ENCODE measurements around the gene TMEM266.

The TMEM266 gene

GRCh38 chr15:76117181-76117580, 57.4 kb downstream of the TMEM266 start:
- H3K4me3 ChIP-seq (replicated peaks in 1 of 2; ENCODE audit: low read depth in 2 of 2, low read length in 2 of 2), result no peak overlapping the region
- no peak for DNase-seq (ENCODE audit: low read depth in 2 of 2)
- TF ChIP-seq CTCF (IDR thresholded peaks at IDR 0.05; ENCODE audit: low read depth, low read length), result no peak

GRCh38 chr15:76118767-76119166, 59.0 kb downstream of the TMEM266 start:
- H3K4me3 ChIP-seq (replicated peaks in 1 of 2; ENCODE audit: low read depth in 2 of 2, low read length in 2 of 2), result no peak overlapping the region
- no peak for DNase-seq (ENCODE audit: low read depth in 2 of 2)
- TF ChIP-seq CTCF (IDR thresholded peaks at IDR 0.05; ENCODE audit: low read depth, low read length), result no peak

- H3K4me3 ChIP-seq (replicated peaks in 1 of 2; ENCODE audit: low read depth in 2 of 2, low read length in 2 of 2), result no peak overlapping the region
- DNase-seq (ENCODE audit: low read depth in 2 of 2), result no peak
- no peak for TF ChIP-seq CTCF (IDR thresholded peaks at IDR 0.05; ENCODE audit: low read depth, low read length)
These were observed 63.2 kb downstream of the TMEM266 start for GRCh38 chr15:76123031-76123430.

GRCh38 chr15:76127169-76127568, 67.4 kb downstream of the TMEM266 start:
- no peak overlapping the region for H3K4me3 ChIP-seq (replicated peaks in 1 of 2; ENCODE audit: low read depth in 2 of 2, low read length in 2 of 2)
- no peak for TF ChIP-seq CTCF (IDR thresholded peaks at IDR 0.05; ENCODE audit: low read depth, low read length)
- DNase-seq (ENCODE audit: low read depth in 2 of 2), result no peak

- no peak for TF ChIP-seq CTCF (IDR thresholded peaks at IDR 0.05; ENCODE audit: low read depth, low read length)
- H3K4me3 ChIP-seq (replicated peaks in 1 of 2; ENCODE audit: low read depth in 2 of 2, low read length in 2 of 2), result no peak overlapping the region
- DNase-seq (ENCODE audit: low read depth in 2 of 2), result no peak
These were observed 68.1 kb downstream of the TMEM266 start for GRCh38 chr15:76127880-76128279.

- no peak for TF ChIP-seq CTCF (IDR thresholded peaks at IDR 0.05; ENCODE audit: low read depth, low read length)
- no peak for DNase-seq (ENCODE audit: low read depth in 2 of 2)
- no peak overlapping the region for H3K4me3 ChIP-seq (replicated peaks in 1 of 2; ENCODE audit: low read depth in 2 of 2, low read length in 2 of 2)
These were observed 74.8 kb downstream of the TMEM266 start for GRCh38 chr15:76134537-76134936.

GRCh38 chr15:76135516-76135915, 75.7 kb downstream of the TMEM266 start:
- no peak for TF ChIP-seq CTCF (IDR thresholded peaks at IDR 0.05; ENCODE audit: low read depth, low read length)
- DNase-seq (ENCODE audit: low read depth in 2 of 2), result no peak
- no peak overlapping the region for H3K4me3 ChIP-seq (replicated peaks in 1 of 2; ENCODE audit: low read depth in 2 of 2, low read length in 2 of 2)

Data from cardiac fibroblast (primary cell).